ENCODE results near the gene GATA2.

DNA sequence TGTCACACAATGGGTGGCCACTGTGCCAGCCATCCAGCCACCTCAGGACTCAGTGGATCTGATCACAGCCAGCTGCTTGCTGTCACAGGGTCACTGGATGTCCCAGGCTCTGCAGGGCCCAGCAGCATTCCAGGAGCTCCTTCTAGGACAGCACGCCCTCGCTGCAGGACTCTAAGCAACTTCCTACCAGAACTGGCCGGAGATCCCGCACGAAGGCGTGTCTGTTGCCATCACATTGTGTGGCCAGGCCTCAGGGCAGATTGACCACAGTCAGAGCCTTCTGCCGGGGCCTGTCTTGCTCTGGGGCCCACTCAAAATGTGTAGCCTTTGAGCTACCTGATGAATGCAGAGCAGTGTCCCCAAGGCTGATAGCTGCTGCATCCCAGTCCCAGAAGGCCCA is 50.9 kb downstream of the GATA2 start:
- TF ChIP-seq TAF1 (IDR thresholded peaks at IDR 0.05; ENCODE audit: low read depth) (no peak), REST (IDR thresholded peaks at IDR 0.05; ENCODE audit: low read depth) (no peak), EP300 (IDR thresholded peaks at IDR 0.05; ENCODE audit: borderline replicate concordance) (no peak), RAD21 (IDR thresholded peaks at IDR 0.05; ENCODE audit: low read depth) (no peak), YY1 (IDR thresholded peaks at IDR 0.05; ENCODE audit: low read depth) (no peak), CREB1 (IDR thresholded peaks at IDR 0.05; ENCODE audit: low read depth) (no peak), EGR1 (IDR thresholded peaks at IDR 0.05) (no peak), CEBPB (IDR thresholded peaks at IDR 0.05) (no peak), TCF12 (IDR thresholded peaks at IDR 0.05; ENCODE audit: low read depth) (no peak)
